GM23338 (cell line): ENCODE measurements around the gene CFAP298. TPM values are rescaled to one million over a fixed set of nuclear protein-coding genes. Genes with fewer than 3 reads are reported as not detected.

Experiments used
- ATAC-seq: fragments of 200-7000 bp; cut with Tn5 transposase; 3 replicates; pipeline ENCODE4 v1.9.1; 2020
- DNase-seq: peaks from one replicate; pipeline ENCODE4 v3.0.0-alpha.2; 2015; ENCODE audit warnings: low spot score
- H2AFZ ChIP-seq: fragments of 200-600 bp; sonication (generic); 2 replicates; pipeline ENCODE4 v1.8.0; 2016; ENCODE audit warnings: antibody characterized with exemption, mild to moderate bottlenecking, moderate library complexity
- H3F3A ChIP-seq: fragments of 200-600 bp; sonication (generic); replicated peaks from 2 replicates; pipeline ENCODE4 v1.8.0; 2017; ENCODE audit warnings: antibody characterized with exemption, mixed run types, low read depth
- H3K27ac ChIP-seq: fragments of 200-600 bp; sonication (generic); 2 replicates; pipeline ENCODE4 v1.6.1; 2016; ENCODE audit warnings: low read depth
- H3K27me3 ChIP-seq: fragments of 200-600 bp; sonication (generic); 2 replicates; pipeline ENCODE4 v1.8.0; 2016; ENCODE audit warnings: mild to moderate bottlenecking, mixed run types, moderate library complexity; ENCODE audit not compliant: insufficient read depth
- H3K36me3 ChIP-seq: fragments of 200-600 bp; sonication (generic); 2 replicates; pipeline ENCODE4 v1.8.0; 2016; ENCODE audit warnings: mild to moderate bottlenecking; ENCODE audit not compliant: insufficient read depth
- H3K4me1 ChIP-seq: fragments of 200-600 bp; sonication (generic); 2 replicates; pipeline ENCODE4 v1.8.0; 2016; ENCODE audit warnings: mild to moderate bottlenecking, moderate library complexity; ENCODE audit not compliant: insufficient read depth
- H3K4me2 ChIP-seq: fragments of 200-600 bp; sonication (generic); 2 replicates; pipeline ENCODE4 v1.7.1; 2017; ENCODE audit warnings: mixed run types
- H3K4me3 ChIP-seq: fragments of 200-600 bp; sonication (generic); 2 replicates; pipeline ENCODE4 v1.6.1; 2016; ENCODE audit warnings: mixed run types
- H3K79me2 ChIP-seq: fragments of 200-600 bp; sonication (generic); replicated peaks from 2 replicates; pipeline ENCODE4 v1.8.0; 2017; ENCODE audit warnings: mild to moderate bottlenecking; ENCODE audit not compliant: insufficient read depth
- H3K9me2 ChIP-seq: fragments of 200-600 bp; sonication (generic); 2 replicates; pipeline ENCODE4 v1.8.0; 2017; ENCODE audit not compliant: insufficient read depth
- H4K20me1 ChIP-seq: fragments of 200-600 bp; sonication (generic); replicated peaks from 2 replicates; pipeline ENCODE4 v1.8.0; 2017; ENCODE audit warnings: mild to moderate bottlenecking; ENCODE audit not compliant: insufficient read depth
- H3K27ac Mint-ChIP-seq: 2 replicates; pipeline ENCODE4 v1.8.0; 2020; ENCODE audit warnings: inconsistent platforms, mild to moderate bottlenecking, moderate library complexity, mixed read lengths
- H3K27me3 Mint-ChIP-seq: 3 replicates; pipeline ENCODE4 v1.8.0; 2022; ENCODE audit warnings: low read depth, mild to moderate bottlenecking, moderate library complexity, mixed read lengths, inconsistent platforms; ENCODE audit not compliant: insufficient read depth, poor library complexity
- H3K36me3 Mint-ChIP-seq: 3 replicates; pipeline ENCODE4 v1.8.0; 2021; ENCODE audit warnings: low read depth, mild to moderate bottlenecking, inconsistent platforms, moderate library complexity, mixed read lengths
- H3K4me1 Mint-ChIP-seq: 3 replicates; pipeline ENCODE4 v1.8.0; 2020; ENCODE audit warnings: mild to moderate bottlenecking, inconsistent platforms, mixed read lengths
- H3K4me3 Mint-ChIP-seq: 3 replicates; pipeline ENCODE4 v1.8.0; 2021; ENCODE audit warnings: moderate library complexity, mild to moderate bottlenecking, inconsistent platforms, mixed read lengths
- H3K9me3 Mint-ChIP-seq: 3 replicates; pipeline ENCODE4 v1.8.0; 2020; ENCODE audit warnings: moderate library complexity, mild to moderate bottlenecking, inconsistent platforms, mixed read lengths
- CREB1 ChIP-seq: fragments of 250-450 bp; sonication (Bioruptor Pico); IDR thresholded peaks from 2 replicates; pipeline ENCODE4 v1.5.0; 2020; ENCODE audit warnings: low read depth, mild to moderate bottlenecking, moderate library complexity
- CTCF ChIP-seq, 2 experiments: fragments of 200-600 bp in 1 of 2; sonication (generic) in 1 of 2; conservative IDR thresholded peaks; 2 replicates each; pipeline versions ENCODE4 v1.5.1 to v1.6.1; 2016 to 2017; ENCODE audit warnings: antibody characterized with exemption in 2 of 2, low read depth in 2 of 2, mild to moderate bottlenecking in 2 of 2, moderate library complexity in 1 of 2
- EZH2 ChIP-seq: fragments of 200-600 bp; sonication (generic); IDR thresholded peaks from one replicate; pipeline ENCODE4 v1.8.0; 2017; ENCODE audit warnings: antibody characterized with exemption, mild to moderate bottlenecking, low read depth; ENCODE audit not compliant: unreplicated experiment
- EZH2phosphoT487 ChIP-seq: fragments of 200-600 bp; sonication (generic); IDR thresholded peaks from one replicate; pipeline ENCODE4 v1.8.1; 2018; ENCODE audit warnings: antibody characterized with exemption; ENCODE audit not compliant: unreplicated experiment
- JUNB ChIP-seq: IDR thresholded peaks from one replicate; pipeline ENCODE4 v1.6.1; 2016; ENCODE audit warnings: antibody characterized with exemption; ENCODE audit not compliant: unreplicated experiment
- NANOG ChIP-seq: IDR thresholded peaks from 2 replicates; pipeline ENCODE4 v1.6.1; 2016; ENCODE audit warnings: antibody characterized with exemption, borderline replicate concordance
- REST ChIP-seq: IDR thresholded peaks from one replicate; pipeline ENCODE4 v1.6.1; 2018; ENCODE audit warnings: antibody characterized with exemption; ENCODE audit not compliant: unreplicated experiment
- ZNF462 ChIP-seq: fragments of 250-450 bp; sonication (Bioruptor Pico); IDR thresholded peaks from 2 replicates; pipeline ENCODE4 v1.5.0; 2020; ENCODE audit warnings: mild to moderate bottlenecking, moderate library complexity
- polyA plus RNA-seq: library from polyadenylated mRNA; unstranded; fragments of >200 nt; fragmentation: Nextera tagmentation; extraction: Ambion mirVana; gene quantifications from 2 replicates; pipeline ENCODE4 v1.2.1, GENCODE V29; 2016
- total RNA-seq: library from RNA; depleted of rRNA; stranded (reverse); fragments of >200 nt; shearing (Covaris generic); gene quantifications from 2 replicates; pipeline ENCODE4 v1.2.3, GENCODE V29; 2014
- TF ChIP-seq, protein P1 (sequence below): IDR thresholded peaks from 2 replicates; pipeline ENCODE4 v1.6.1; 2016; ENCODE audit warnings: antibody characterized with exemption

The CFAP298 gene
- total and polyA plus RNA-seq, 2 experiments from 2014 or later, result 46.6 to 157 TPM

DNA sequence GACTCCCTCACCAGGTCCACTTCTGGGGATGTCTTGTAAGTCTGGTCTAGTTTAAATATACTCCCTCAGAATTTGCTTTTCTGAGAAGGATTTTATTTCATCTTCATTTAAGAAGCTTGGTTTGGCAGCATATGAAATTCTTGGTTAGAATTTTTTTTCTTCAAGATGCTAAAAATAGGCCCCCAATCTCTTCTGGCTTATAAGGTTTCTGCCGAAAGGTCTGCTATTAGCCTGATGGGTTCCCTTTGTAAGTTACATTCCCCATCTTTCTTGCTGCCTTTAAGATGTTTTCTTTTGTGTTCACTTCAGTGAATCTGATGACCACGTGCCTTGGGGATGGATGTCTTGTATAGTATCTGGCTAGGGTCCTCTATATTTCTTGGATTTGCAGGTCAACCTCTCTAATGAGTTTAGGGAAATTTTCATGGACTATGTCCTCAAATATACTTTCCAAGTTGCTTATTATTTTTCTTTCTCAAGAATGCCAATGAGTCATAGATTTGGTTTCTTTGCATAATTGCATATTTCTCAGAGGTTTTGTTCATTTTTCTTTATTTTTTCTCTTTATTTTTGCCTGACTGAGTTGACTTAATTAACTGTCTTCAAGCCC lies 46.2 kb downstream of the CFAP298 start (continued):
- no peak for TF ChIP-seq ZNF462
- TF ChIP-seq REST, result no peak
- TF ChIP-seq NANOG, result no peak
- no peak for TF ChIP-seq EZH2
- no peak for TF ChIP-seq JUNB

GRCh38 chr21:32562915-32563314 lies 49.3 kb downstream of the CFAP298 start:
- H3K27me3 Mint-ChIP-seq, result peaks cover 10% of the 10 kb centered on the region
- Histone ChIP-seq H3K79me2 (no peaks in the 10 kb centered on the region), H3F3A (0 out of 2 replicates have a peak, but pooled peaks cover 4% of the 10 kb centered on the region), H3K4me2 (no peak overlapping the region), H4K20me1 (no peaks in the 10 kb centered on the region), H3K4me1 (peaks cover 14% of the 10 kb centered on the region), H3K9me2 (no peaks in the 10 kb centered on the region; the same call in 1 of the 2 replicates), H3K27me3 (no peaks in the 10 kb centered on the region), H3K36me3 (no peaks in the 10 kb centered on the region), H3K27ac (peak overlapping the region; percentile 36; the same call in 1 of the 2 replicates), H3K4me3 (no peak overlapping the region), H2AFZ (no peak overlapping the region)
- no peak for TF ChIP-seq EZH2phosphoT487
- TF ChIP-seq CREB1 (CRISPR knock-in tag), result no peak
- no peak for TF ChIP-seq JUNB
- TF ChIP-seq, protein P1, sequence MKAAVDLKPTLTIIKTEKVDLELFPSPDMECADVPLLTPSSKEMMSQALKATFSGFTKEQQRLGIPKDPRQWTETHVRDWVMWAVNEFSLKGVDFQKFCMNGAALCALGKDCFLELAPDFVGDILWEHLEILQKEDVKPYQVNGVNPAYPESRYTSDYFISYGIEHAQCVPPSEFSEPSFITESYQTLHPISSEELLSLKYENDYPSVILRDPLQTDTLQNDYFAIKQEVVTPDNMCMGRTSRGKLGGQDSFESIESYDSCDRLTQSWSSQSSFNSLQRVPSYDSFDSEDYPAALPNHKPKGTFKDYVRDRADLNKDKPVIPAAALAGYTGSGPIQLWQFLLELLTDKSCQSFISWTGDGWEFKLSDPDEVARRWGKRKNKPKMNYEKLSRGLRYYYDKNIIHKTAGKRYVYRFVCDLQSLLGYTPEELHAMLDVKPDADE, result no peak
- no peak for TF ChIP-seq CTCF (conservative IDR thresholded peaks at IDR 0.05; ENCODE audit: low read depth in 2 of 2)
- H3K4me1 Mint-ChIP-seq, result peaks cover 30% of the 10 kb centered on the region
- ATAC-seq (no peak), DNase-seq (no peak)
- peaks cover 36% of the 10 kb centered on the region for H3K36me3 Mint-ChIP-seq
- H3K27ac Mint-ChIP-seq, result peak overlapping the region; percentile 86
- H3K4me3 Mint-ChIP-seq, result no peak overlapping the region
- H3K9me3 Mint-ChIP-seq, result peaks cover 29% of the 10 kb centered on the region
